Chondrocyte (in vitro differentiated cells): ENCODE data around the gene ROGDI. TPM values are rescaled to one million over a fixed set of nuclear protein-coding genes. Genes with fewer than 3 reads are reported as not detected.

Experiments used
- DNase-seq: peaks from one replicate; pipeline ENCODE4 v3.0.0; 2021; ENCODE audit warnings: mixed read lengths, low spot score
- H3K27ac Mint-ChIP-seq: one replicate; pipeline ENCODE4 v1.8.0; 2021; ENCODE audit warnings: mild to moderate bottlenecking, moderate library complexity, mixed read lengths; ENCODE audit not compliant: unreplicated experiment
- H3K27me3 Mint-ChIP-seq: 2 replicates; pipeline ENCODE4 v1.8.0; 2021; ENCODE audit warnings: low read depth, mixed read lengths
- H3K36me3 Mint-ChIP-seq: 2 replicates; pipeline ENCODE4 v1.8.0; 2021; ENCODE audit warnings: low read depth, mixed read lengths
- H3K4me1 Mint-ChIP-seq: 2 replicates; pipeline ENCODE4 v1.8.0; 2021; ENCODE audit warnings: low read depth, mild to moderate bottlenecking, mixed read lengths
- H3K4me3 Mint-ChIP-seq: one replicate; pipeline ENCODE4 v1.8.0; 2021; ENCODE audit warnings: mild to moderate bottlenecking, moderate library complexity, mixed read lengths; ENCODE audit not compliant: unreplicated experiment
- H3K9me3 Mint-ChIP-seq: 2 replicates; pipeline ENCODE4 v1.8.0; 2021; ENCODE audit warnings: low read depth, mixed read lengths
- total RNA-seq: library from RNA; stranded (reverse); gene quantifications from 3 replicates; pipeline ENCODE4 v1.2.1, GENCODE V29; 2021
- TF ChIP-seq, protein P1 (sequence below): fragments of 200-600 bp; sonication (generic); IDR thresholded peaks from 2 replicates; pipeline ENCODE4 v1.5.0; 2021; ENCODE audit warnings: antibody characterized with exemption, mild to moderate bottlenecking, moderate library complexity

ROGDI gene
- total RNA-seq, 1 donor from 2014 or later = 37.6 TPM

- no peak for DNase-seq
- no peaks in the 10 kb centered on the region for H3K9me3 Mint-ChIP-seq
- H3K27me3 Mint-ChIP-seq = no peaks in the 10 kb centered on the region
- H3K4me1 Mint-ChIP-seq = no peaks in the 10 kb centered on the region
- H3K4me3 Mint-ChIP-seq = no peak overlapping the region
- peaks cover 5% of the 10 kb centered on the region for H3K36me3 Mint-ChIP-seq
- H3K27ac Mint-ChIP-seq = no peak overlapping the region
- TF ChIP-seq, protein P1, sequence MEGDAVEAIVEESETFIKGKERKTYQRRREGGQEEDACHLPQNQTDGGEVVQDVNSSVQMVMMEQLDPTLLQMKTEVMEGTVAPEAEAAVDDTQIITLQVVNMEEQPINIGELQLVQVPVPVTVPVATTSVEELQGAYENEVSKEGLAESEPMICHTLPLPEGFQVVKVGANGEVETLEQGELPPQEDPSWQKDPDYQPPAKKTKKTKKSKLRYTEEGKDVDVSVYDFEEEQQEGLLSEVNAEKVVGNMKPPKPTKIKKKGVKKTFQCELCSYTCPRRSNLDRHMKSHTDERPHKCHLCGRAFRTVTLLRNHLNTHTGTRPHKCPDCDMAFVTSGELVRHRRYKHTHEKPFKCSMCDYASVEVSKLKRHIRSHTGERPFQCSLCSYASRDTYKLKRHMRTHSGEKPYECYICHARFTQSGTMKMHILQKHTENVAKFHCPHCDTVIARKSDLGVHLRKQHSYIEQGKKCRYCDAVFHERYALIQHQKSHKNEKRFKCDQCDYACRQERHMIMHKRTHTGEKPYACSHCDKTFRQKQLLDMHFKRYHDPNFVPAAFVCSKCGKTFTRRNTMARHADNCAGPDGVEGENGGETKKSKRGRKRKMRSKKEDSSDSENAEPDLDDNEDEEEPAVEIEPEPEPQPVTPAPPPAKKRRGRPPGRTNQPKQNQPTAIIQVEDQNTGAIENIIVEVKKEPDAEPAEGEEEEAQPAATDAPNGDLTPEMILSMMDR = no peak
Measured at GRCh38 chr16:4748682-4749411, 53.6 kb downstream of the ROGDI start.

DNA sequence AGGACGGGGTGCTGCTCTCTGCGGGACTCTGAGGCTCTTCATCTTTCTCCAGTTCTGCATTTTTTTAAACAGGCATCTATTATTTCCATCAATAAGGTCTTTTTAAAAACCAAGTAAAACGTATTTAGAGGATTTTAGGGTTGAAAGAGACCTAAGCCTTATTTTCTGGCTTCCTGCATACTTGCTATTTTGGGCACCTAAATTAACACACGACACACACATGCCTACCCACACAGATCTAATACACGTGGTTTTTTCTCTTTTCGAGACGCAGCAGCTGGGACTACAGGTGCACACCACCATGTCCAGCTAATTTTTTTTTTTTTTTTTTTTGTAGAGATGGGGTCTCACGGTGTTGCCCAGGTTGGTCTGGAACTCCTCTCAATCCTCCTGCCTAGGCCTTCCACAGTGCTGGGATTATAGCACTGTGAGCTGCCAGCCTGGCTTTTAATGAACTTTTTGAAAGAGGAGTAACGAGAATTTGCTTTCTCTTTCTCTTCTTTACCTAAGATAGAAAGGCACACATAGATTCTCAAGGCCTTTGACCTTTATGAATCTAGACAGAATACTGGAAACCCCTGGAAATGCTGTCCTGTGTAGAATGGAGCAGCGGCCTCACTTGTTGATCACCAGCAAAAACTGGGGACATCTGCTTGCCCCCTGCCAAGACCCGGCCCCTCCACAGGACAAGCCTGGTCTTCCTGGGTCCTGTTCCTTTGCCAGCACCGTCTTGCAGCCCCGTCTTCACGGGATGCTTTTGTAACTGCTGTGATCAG, 54.3 kb downstream of the ROGDI start:
- Mint-ChIP-seq H3K9me3 (no peaks in the 10 kb centered on the region), H3K4me3 (no peak overlapping the region), H3K27me3 (no peaks in the 10 kb centered on the region), H3K27ac (no peak overlapping the region), H3K36me3 (peaks cover 2% of the 10 kb centered on the region), H3K4me1 (no peaks in the 10 kb centered on the region)
- TF ChIP-seq, protein P1 = no peak
- DNase-seq = no peak

GRCh38 chr16:4746991-4747574, 55.4 kb downstream of the ROGDI start:
- TF ChIP-seq, protein P1 = no peak
- DNase-seq = no peak
- H3K27me3 Mint-ChIP-seq = no peaks in the 10 kb centered on the region

More at GRCh38 chr16:4746991-4747574, 55.4 kb downstream of the ROGDI start:
- Mint-ChIP-seq H3K4me1 (no peaks in the 10 kb centered on the region), H3K9me3 (no peaks in the 10 kb centered on the region), H3K4me3 (no peak overlapping the region), H3K27ac (no peak overlapping the region), H3K36me3 (peaks cover 2% of the 10 kb centered on the region)

Other genes with a start within 250 kb of the ROGDI start
- gene C16orf96, start 246.3 kb downstream of the ROGDI start, total RNA-seq = 0.12 to 0.23 TPM in 2 of 3 replicates, not detected in the other
- 22.9 to 36.6 TPM (median 23.6 TPM) in 3 replicates for gene UBALD1, start 187.7 kb downstream of the ROGDI start, total RNA-seq
- gene MGRN1, start 177.8 kb downstream of the ROGDI start, total RNA-seq = 81.9 to 88.4 TPM (median 83.4 TPM) in 3 replicates
- 20.4 to 27.4 TPM (median 22.9 TPM) in 3 replicates for gene NUDT16L1, start 109.1 kb downstream of the ROGDI start, total RNA-seq
- gene ANKS3, start 68.4 kb downstream of the ROGDI start, total RNA-seq = 21.8 to 30.6 TPM (median 24.9 TPM) in 3 replicates
- gene DNAAF8, start 68.1 kb downstream of the ROGDI start, total RNA-seq = 2.0 to 2.6 TPM (median 2.2 TPM) in 3 replicates
- 13.1 to 16.2 TPM (median 14.7 TPM) in 3 replicates for gene ZNF500, start 35.5 kb downstream of the ROGDI start, total RNA-seq
- not detected in 3 replicates for gene SEPTIN12, start 14.3 kb downstream of the ROGDI start, total RNA-seq
- gene SMIM22, start 7.3 kb downstream of the ROGDI start, total RNA-seq = not detected in 3 replicates
- 56.8 to 78.7 TPM (median 58.9 TPM) in 3 replicates for gene GLYR1, start 44.7 kb upstream of the ROGDI start, total RNA-seq
- 38.3 to 43.3 TPM (median 40.1 TPM) in 3 replicates for gene UBN1, start 44.8 kb upstream of the ROGDI start, total RNA-seq
- 0.22 to 1.2 TPM (median 0.97 TPM) in 3 replicates for gene PPL, start 134.5 kb upstream of the ROGDI start, total RNA-seq
- gene SEC14L5, start 155.7 kb upstream of the ROGDI start, total RNA-seq = not detected in 3 replicates
- gene NAGPA, start 231.3 kb upstream of the ROGDI start, total RNA-seq = 10.1 to 11.8 TPM (median 11.3 TPM) in 3 replicates